ENCODE measurements around the gene METAP1.

DNA sequence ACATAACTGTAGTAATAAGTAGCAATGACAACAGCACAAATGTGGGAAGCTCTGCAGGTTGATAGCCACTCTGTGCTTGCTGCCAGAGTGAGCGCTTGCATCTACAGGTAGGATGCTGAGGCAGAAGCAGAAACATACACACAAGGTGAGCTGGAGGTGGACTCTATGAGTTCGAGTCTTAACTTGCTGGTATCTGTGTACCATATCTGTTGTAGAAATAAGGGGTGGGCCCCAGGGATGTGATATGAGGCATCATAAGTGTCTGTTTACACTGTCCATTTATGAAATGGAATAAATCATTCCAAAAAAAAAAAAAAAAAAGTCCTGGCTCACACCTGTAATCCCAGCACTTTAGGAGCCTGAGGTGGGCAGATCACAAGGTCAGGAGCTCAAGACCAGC is 33.8 kb upstream of the METAP1 start:
- TF ChIP-seq, protein P1, sequence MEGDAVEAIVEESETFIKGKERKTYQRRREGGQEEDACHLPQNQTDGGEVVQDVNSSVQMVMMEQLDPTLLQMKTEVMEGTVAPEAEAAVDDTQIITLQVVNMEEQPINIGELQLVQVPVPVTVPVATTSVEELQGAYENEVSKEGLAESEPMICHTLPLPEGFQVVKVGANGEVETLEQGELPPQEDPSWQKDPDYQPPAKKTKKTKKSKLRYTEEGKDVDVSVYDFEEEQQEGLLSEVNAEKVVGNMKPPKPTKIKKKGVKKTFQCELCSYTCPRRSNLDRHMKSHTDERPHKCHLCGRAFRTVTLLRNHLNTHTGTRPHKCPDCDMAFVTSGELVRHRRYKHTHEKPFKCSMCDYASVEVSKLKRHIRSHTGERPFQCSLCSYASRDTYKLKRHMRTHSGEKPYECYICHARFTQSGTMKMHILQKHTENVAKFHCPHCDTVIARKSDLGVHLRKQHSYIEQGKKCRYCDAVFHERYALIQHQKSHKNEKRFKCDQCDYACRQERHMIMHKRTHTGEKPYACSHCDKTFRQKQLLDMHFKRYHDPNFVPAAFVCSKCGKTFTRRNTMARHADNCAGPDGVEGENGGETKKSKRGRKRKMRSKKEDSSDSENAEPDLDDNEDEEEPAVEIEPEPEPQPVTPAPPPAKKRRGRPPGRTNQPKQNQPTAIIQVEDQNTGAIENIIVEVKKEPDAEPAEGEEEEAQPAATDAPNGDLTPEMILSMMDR (IDR thresholded peaks at IDR 0.05) = no peak
- TF ChIP-seq POLR2A (IDR thresholded peaks at IDR 0.05) = no peak
